Trophoblast cell (in vitro differentiated cells and primary cell): ENCODE results near the gene ADO.

Experiments
- DNase-seq, 2 donors: peaks; one replicate each; pipeline ENCODE4 v3.0.0-alpha.2; 2016
- H2AFZ ChIP-seq: 2 replicates; pipeline ENCODE4 v1.6.1; 2013; ENCODE audit warnings: low read length, moderate library complexity, mild to moderate bottlenecking; ENCODE audit not compliant: insufficient read depth, poor library complexity
- H2AK5ac ChIP-seq: 2 replicates; pipeline ENCODE4 v1.6.1; 2013; ENCODE audit warnings: mild to moderate bottlenecking, low read length
- H2BK120ac ChIP-seq: 2 replicates; pipeline ENCODE4 v1.6.1; 2013; ENCODE audit warnings: low read length, mild to moderate bottlenecking, moderate library complexity; ENCODE audit not compliant: insufficient read depth, poor library complexity
- H2BK12ac ChIP-seq: 2 replicates; pipeline ENCODE4 v1.6.1; 2013; ENCODE audit warnings: mild to moderate bottlenecking, low read length, moderate library complexity
- H2BK5ac ChIP-seq: 2 replicates; pipeline ENCODE4 v1.6.1; 2013; ENCODE audit warnings: low read length, low read depth, moderate library complexity, mild to moderate bottlenecking; ENCODE audit not compliant: poor library complexity
- H3K14ac ChIP-seq: 2 replicates; pipeline ENCODE4 v1.6.1; 2013; ENCODE audit warnings: mild to moderate bottlenecking, low read length
- H3K18ac ChIP-seq: 2 replicates; pipeline ENCODE4 v1.6.1; 2013; ENCODE audit warnings: mild to moderate bottlenecking, low read length
- H3K23ac ChIP-seq: 2 replicates; pipeline ENCODE4 v1.6.1; 2013; ENCODE audit warnings: low read length
- H3K27ac ChIP-seq: 2 replicates; pipeline ENCODE4 v1.5.1; 2013; ENCODE audit warnings: low read depth, mild to moderate bottlenecking, inconsistent platforms, low read length, moderate library complexity
- H3K27me3 ChIP-seq: 2 replicates; pipeline ENCODE4 v1.6.1; 2013; ENCODE audit warnings: inconsistent platforms, mild to moderate bottlenecking, low read length, moderate library complexity; ENCODE audit not compliant: insufficient read depth
- H3K36me3 ChIP-seq, 2 experiments: 1 replicate in 1 of 2; 2 replicates in 1 of 2; pipeline ENCODE4 v1.6.1; 2013; ENCODE audit warnings: low read length in 2 of 2, mild to moderate bottlenecking in 2 of 2, moderate library complexity in 1 of 2; ENCODE audit not compliant: insufficient read depth in 2 of 2, control insufficient read depth in 1 of 2
- H3K4ac ChIP-seq: 2 replicates; pipeline ENCODE4 v1.6.1; 2013; ENCODE audit warnings: low read depth, mild to moderate bottlenecking, low read length, moderate library complexity
- H3K4me1 ChIP-seq, 2 experiments: 1 replicate in 1 of 2; 2 replicates in 1 of 2; pipeline ENCODE4 v1.6.1; 2013; ENCODE audit warnings: low read length in 2 of 2, mild to moderate bottlenecking in 2 of 2, moderate library complexity in 1 of 2; ENCODE audit not compliant: insufficient read depth in 2 of 2, control insufficient read depth in 1 of 2
- H3K4me2 ChIP-seq: 2 replicates; pipeline ENCODE4 v1.6.1; 2013; ENCODE audit warnings: inconsistent platforms, mild to moderate bottlenecking, low read length, moderate library complexity
- H3K4me3 ChIP-seq: 2 replicates; pipeline ENCODE4 v1.5.1; 2013; ENCODE audit warnings: mild to moderate bottlenecking, low read depth, low read length, inconsistent platforms
- H3K79me1 ChIP-seq: one replicate; pipeline ENCODE4 v1.6.1; 2013; ENCODE audit warnings: low read length
- H3K79me2 ChIP-seq: 2 replicates; pipeline ENCODE4 v1.6.1; 2013; ENCODE audit warnings: low read length, mild to moderate bottlenecking; ENCODE audit not compliant: control insufficient read depth, insufficient read depth, poor library complexity
- H3K9ac ChIP-seq: 2 replicates; pipeline ENCODE4 v1.6.1; 2013; ENCODE audit warnings: mild to moderate bottlenecking, low read length
- H3K9me3 ChIP-seq: 2 replicates; pipeline ENCODE4 v1.6.1; 2013; ENCODE audit warnings: low read depth, mild to moderate bottlenecking, control low read depth, inconsistent platforms, low read length; ENCODE audit not compliant: insufficient read depth
- H4K12ac ChIP-seq: 2 replicates; pipeline ENCODE4 v1.6.1; 2013; ENCODE audit warnings: low read depth, mild to moderate bottlenecking, low read length, moderate library complexity
- H4K8ac ChIP-seq: 2 replicates; pipeline ENCODE4 v1.6.1; 2013; ENCODE audit warnings: low read depth, mild to moderate bottlenecking, low read length, moderate library complexity
- H4K91ac ChIP-seq: one replicate; pipeline ENCODE4 v1.6.1; 2013; ENCODE audit warnings: low read depth, mild to moderate bottlenecking, low read length, moderate library complexity
- WGBS: extraction: QIAGEN DNeasy Blood & Tissue Kit; methylation state at CpG from one replicate; pipeline ENCODE4 v1.1.7; 2013; ENCODE audit warnings: missing lambda C conversion rate; ENCODE audit not compliant: insufficient read length, insufficient coverage; ENCODE audit errors: extremely low coverage; 5-methylcytosine and 5-hydroxymethylcytosine counted together

Gene ADO

DNA sequence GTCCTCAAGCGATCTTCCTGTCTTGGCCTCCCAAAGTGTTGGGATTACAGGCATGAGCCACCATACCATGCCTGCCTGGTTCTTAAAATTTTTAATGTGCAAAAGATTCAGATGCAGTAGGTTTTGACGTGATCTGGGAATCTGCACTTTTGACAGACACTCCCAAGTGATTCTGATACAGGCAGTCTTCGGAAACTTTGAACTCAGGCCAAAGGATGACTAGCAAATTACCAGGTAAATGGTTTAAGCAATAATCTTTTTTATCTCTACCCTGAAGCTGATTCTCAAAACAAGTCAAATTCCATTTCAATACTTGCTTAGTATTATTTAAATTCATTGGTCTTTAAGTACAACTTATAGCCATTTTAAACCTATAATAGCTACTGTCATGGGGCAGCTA, 2.6 kb upstream of the ADO start:
- Histone ChIP-seq H2BK5ac (no peak overlapping the region), H4K91ac (no peak overlapping the region), H3K27me3 (no peaks in the 10 kb centered on the region), H3K9me3 (peaks cover 4% of the 10 kb centered on the region), H2BK120ac (no peak overlapping the region), H3K36me3 (no peaks in the 10 kb centered on the region), H3K14ac (no peak overlapping the region), H3K79me1 (peaks cover 17% of the 10 kb centered on the region), H3K18ac (no peak overlapping the region), H2AK5ac (no peak overlapping the region), H3K9ac (no peak overlapping the region), H3K4me1 (peaks cover 8 to 10% of the 10 kb centered on the region in 2 experiments), H3K79me2 (peaks cover 14% of the 10 kb centered on the region), H3K4me2 (no peak overlapping the region), H4K8ac (no peak overlapping the region), H2AFZ (no peak overlapping the region), H2BK12ac (no peak overlapping the region), H3K27ac (no peak overlapping the region), H3K23ac (no peak overlapping the region), H3K4me3 (no peak overlapping the region), H3K4ac (no peak overlapping the region), H4K12ac (no peak overlapping the region)
- DNase-seq, result no peak
- WGBS, result no CpG with 5 or more reads among the region's 3 CpGs

- Histone ChIP-seq H4K12ac (peak overlapping the region; percentile 98), H3K4me1 (peaks cover 8 to 10% of the 10 kb centered on the region in 2 experiments), H3K36me3 (no peaks in the 10 kb centered on the region), H3K79me2 (peaks cover 14% of the 10 kb centered on the region), H3K18ac (peak overlapping the region; percentile 86), H3K4me2 (peak overlapping the region; percentile 89), H2AK5ac (no peak overlapping the region), H2BK5ac (peak overlapping the region; percentile 58), H2AFZ (peak overlapping the region; percentile 96), H2BK12ac (no peak overlapping the region), H3K14ac (peak overlapping the region; percentile 30), H4K8ac (peak overlapping the region; percentile 100), H3K27ac (peak overlapping the region; percentile 68), H4K91ac (peak overlapping the region; percentile 46), H3K4ac (peak overlapping the region; percentile 21), H3K9ac (peak overlapping the region; percentile 91), H3K27me3 (no peaks in the 10 kb centered on the region), H3K79me1 (peaks cover 17% of the 10 kb centered on the region), H3K4me3 (peak overlapping the region; percentile 71), H2BK120ac (peak overlapping the region; percentile 14), H3K23ac (no peak overlapping the region), H3K9me3 (peaks cover 4% of the 10 kb centered on the region)
- no peak for DNase-seq
- WGBS, result no CpG with 5 or more reads among the region's 11 CpGs
Measured at GRCh38 chr10:62803724-62804355, 680 bp upstream of the ADO start.

GRCh38 chr10:62805231-62806099, 945 bp downstream of the ADO start:
- Histone ChIP-seq H4K91ac (peak overlapping the region; percentile 67), H2AFZ (peak overlapping the region; percentile 62), H3K9me3 (peaks cover 4% of the 10 kb centered on the region), H3K23ac (no peak overlapping the region), H3K14ac (peak overlapping the region; percentile 61), H4K8ac (peak overlapping the region; percentile 100), H3K4me3 (peak overlapping the region; percentile 94), H3K36me3 (no peaks in the 10 kb centered on the region), H4K12ac (peak overlapping the region; percentile 82), H3K27ac (no peak overlapping the region), H2BK12ac (no peak overlapping the region), H3K4ac (peak overlapping the region; percentile 54), H2BK5ac (no peak overlapping the region), H3K4me2 (peak overlapping the region; percentile 89), H3K9ac (peak overlapping the region; percentile 87), H2BK120ac (peak overlapping the region; percentile 12), H3K79me2 (peaks cover 14% of the 10 kb centered on the region), H3K18ac (peak overlapping the region; percentile 1), H2AK5ac (peak overlapping the region; percentile 28), H3K4me1 (peaks cover 8 to 10% of the 10 kb centered on the region in 2 experiments), H3K79me1 (peaks cover 17% of the 10 kb centered on the region), H3K27me3 (no peaks in the 10 kb centered on the region)
- DNase-seq, result peak; percentile 9 to 36
- WGBS, result no CpG with 5 or more reads among the region's 77 CpGs

GRCh38 chr10:62806251-62806650, 1.7 kb downstream of the ADO start:
- no peak overlapping the region for H3K9ac ChIP-seq
- no peak overlapping the region for H2AK5ac ChIP-seq
- H2BK12ac ChIP-seq, result no peak overlapping the region
- no CpG with 5 or more reads among the region's 1 CpG for WGBS
- H3K36me3 ChIP-seq, result no peaks in the 10 kb centered on the region
- DNase-seq, result peak in 1 of 2 donors; percentile 4
- H3K4ac ChIP-seq, result no peak overlapping the region
- peaks cover 8 to 10% of the 10 kb centered on the region in 2 experiments for H3K4me1 ChIP-seq
- H3K79me2 ChIP-seq, result peaks cover 14% of the 10 kb centered on the region
- no peaks in the 10 kb centered on the region for H3K27me3 ChIP-seq
- peaks cover 4% of the 10 kb centered on the region for H3K9me3 ChIP-seq
- H4K91ac ChIP-seq, result no peak overlapping the region
- H3K79me1 ChIP-seq, result peaks cover 17% of the 10 kb centered on the region
- H3K27ac ChIP-seq, result no peak overlapping the region
- no peak overlapping the region for H3K23ac ChIP-seq
- H3K14ac ChIP-seq, result no peak overlapping the region
- H4K12ac ChIP-seq, result no peak overlapping the region
- H4K8ac ChIP-seq, result no peak overlapping the region
- no peak overlapping the region for H2BK120ac ChIP-seq
- H3K4me2 ChIP-seq, result peak overlapping the region; percentile 89
- H2AFZ ChIP-seq, result no peak overlapping the region
- no peak overlapping the region for H3K4me3 ChIP-seq
- H3K18ac ChIP-seq, result no peak overlapping the region
- no peak overlapping the region for H2BK5ac ChIP-seq
